Cardiac atrium fibroblast (primary cell): Measurements from ENCODE around the gene SLC5A2. TPM values are rescaled to one million over a fixed set of nuclear protein-coding genes. Genes with fewer than 3 reads are reported as not detected.

ENCODE experiments used
- total RNA-seq: library from RNA; depleted of rRNA; stranded (reverse); fragments of >200 nt; gene quantifications from 2 replicates; pipeline ENCODE4 v1.2.3, GENCODE V29; 2015

The SLC5A2 gene
- not detected in 2 replicates for total RNA-seq

DNA sequence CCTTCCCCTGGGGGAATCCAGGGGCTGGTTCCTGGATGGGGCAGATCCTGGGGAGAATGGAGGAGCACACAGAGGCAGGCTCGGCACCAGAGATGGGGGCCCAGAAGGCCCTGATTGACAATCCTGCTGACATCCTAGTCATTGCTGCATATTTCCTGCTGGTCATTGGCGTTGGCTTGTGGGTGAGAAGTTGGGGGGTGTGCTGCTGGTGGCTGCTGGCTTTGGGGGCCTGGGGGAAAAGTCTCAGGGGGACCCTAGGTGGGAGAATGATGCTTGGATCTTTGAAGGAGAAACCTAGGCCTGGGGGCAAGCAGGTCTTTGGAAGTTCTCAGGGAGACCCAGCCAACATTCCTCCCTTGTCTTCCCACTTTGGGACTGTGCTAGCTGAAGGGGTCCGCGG lies at the start of gene SLC5A2:
Gene SLC5A2, plus strand, starts transcription at position 43 of the 400 bp plus-strand sequence. Its CDS starts 14 bp downstream, at position 57.

GRCh38 chr16:31458844-31459686 lies 23.9 kb upstream of the SLC5A2 start, which contains the start of gene ARMC5:
TSS of gene ARMC5 (plus strand) at chr16:31459501. CDS start at chr16:31459525, 24 bp downstream.

GRCh38 chr16:31471875-31472708 lies 10.8 kb upstream of the SLC5A2 start, which contains the start of gene TGFB1I1:
TSS of gene TGFB1I1 (plus strand) at chr16:31472152. CDS start at chr16:31472189, 37 bp downstream.

GRCh38 chr16:31507929-31508705 lies 25.2 kb downstream of the SLC5A2 start, which contains the start of gene RUSF1:
TSS of gene RUSF1 (minus strand) at chr16:31508391. CDS start at chr16:31508373, 18 bp downstream.

GRCh38 chr16:31527734-31528274 lies 44.9 kb downstream of the SLC5A2 start, which contains the start of gene AHSP:
TSS of gene AHSP (plus strand) at chr16:31527900. CDS start at chr16:31528140, 240 bp downstream.

Other genes starting within 250 kb of the SLC5A2 start
- not detected in 2 replicates for gene ITGAM, start 223.1 kb upstream of the SLC5A2 start, total RNA-seq
- not detected in 2 replicates for gene ITGAX, start 127.9 kb upstream of the SLC5A2 start, total RNA-seq
- not detected in 2 replicates for gene ITGAD, start 89.8 kb upstream of the SLC5A2 start, total RNA-seq
- not detected in 2 replicates for gene COX6A2, start 54.8 kb upstream of the SLC5A2 start, total RNA-seq
- 0.65 TPM in 1 of 2 replicates, not detected in the other for gene ZNF843, start 40.3 kb upstream of the SLC5A2 start, total RNA-seq
- 13.2 and 15.1 TPM in 2 replicates for gene ARMC5, start 23.6 kb upstream of the SLC5A2 start, total RNA-seq
- 72.3 and 119 TPM in 2 replicates for gene TGFB1I1, start 11.0 kb upstream of the SLC5A2 start, total RNA-seq
- 48.9 and 65.9 TPM in 2 replicates for gene RUSF1, start 25.3 kb downstream of the SLC5A2 start, total RNA-seq
- gene AHSP, start 44.8 kb downstream of the SLC5A2 start, total RNA-seq, result not detected in 2 replicates